SK-N-SH treated with all-trans-retinoic acid at 6 μM for 48 hours (cell line): Measurements from ENCODE around the gene ALDH18A1.

Experiments used
- ATAC-seq: fragments of 200-7000 bp; cut with Tn5 transposase; 3 replicates; pipeline ENCODE4 v1.9.1; 2020; ENCODE audit warnings: mild to moderate bottlenecking, moderate library complexity
- ARNTL ChIP-seq: fragments of 450-650 bp; formaldehyde crosslinking; IDR thresholded peaks from 2 replicates; pipeline ENCODE4 v1.5.0; 2020; ENCODE audit warnings: low read depth, mild to moderate bottlenecking, moderate library complexity, borderline replicate concordance
- BACH2 ChIP-seq: fragments of 250-450 bp; sonication (Bioruptor Pico); IDR thresholded peaks from 2 replicates; pipeline ENCODE4 v1.9.0; 2021; ENCODE audit warnings: mild to moderate bottlenecking, borderline replicate concordance
- CREB5 ChIP-seq: fragments of 250-450 bp; sonication (Bioruptor Pico); IDR thresholded peaks from 2 replicates; pipeline ENCODE4 v1.5.1; 2020; ENCODE audit warnings: low read depth, mild to moderate bottlenecking, moderate library complexity
- CSDC2 ChIP-seq: fragments of 250-450 bp; sonication (Bioruptor Pico); IDR thresholded peaks from 2 replicates; pipeline ENCODE4 v1.5.0; 2020; ENCODE audit warnings: mild to moderate bottlenecking, moderate library complexity
- CSRNP3 ChIP-seq: fragments of 250-450 bp; sonication (Bioruptor Pico); IDR thresholded peaks from 2 replicates; pipeline ENCODE4 v1.5.1; 2021; ENCODE audit warnings: mild to moderate bottlenecking, moderate library complexity
- ESRRG ChIP-seq: fragments of 250-450 bp; sonication (Bioruptor Pico); IDR thresholded peaks from 2 replicates; pipeline ENCODE4 v1.6.1; 2021; ENCODE audit warnings: mild to moderate bottlenecking
- GLIS3 ChIP-seq: fragments of 250-450 bp; sonication (Bioruptor Pico); IDR thresholded peaks from 2 replicates; pipeline ENCODE4 v1.5.0; 2020; ENCODE audit warnings: mild to moderate bottlenecking, moderate library complexity
- OSR1 ChIP-seq: fragments of 250-450 bp; sonication (Bioruptor Pico); IDR thresholded peaks from 2 replicates; pipeline ENCODE4 v1.8.0; 2022; ENCODE audit warnings: moderate library complexity, mild to moderate bottlenecking, inconsistent platforms
- PATZ1 ChIP-seq: fragments of 250-450 bp; sonication (Bioruptor Pico); IDR thresholded peaks from 2 replicates; pipeline ENCODE4 v1.8.0; 2020; ENCODE audit warnings: mild to moderate bottlenecking, moderate library complexity, borderline replicate concordance
- POU6F1 ChIP-seq: fragments of 250-450 bp; sonication (Bioruptor Pico); IDR thresholded peaks from 2 replicates; pipeline ENCODE4 v1.8.0; 2021; ENCODE audit warnings: low read depth, mild to moderate bottlenecking, moderate library complexity, borderline replicate concordance
- PPARA ChIP-seq: fragments of 250-450 bp; sonication (Bioruptor Pico); IDR thresholded peaks from 2 replicates; pipeline ENCODE4 v1.5.0; 2020; ENCODE audit warnings: mild to moderate bottlenecking, borderline replicate concordance
- RARB ChIP-seq: fragments of 250-450 bp; sonication (Bioruptor Pico); IDR thresholded peaks from 2 replicates; pipeline ENCODE4 v1.8.0; 2021; ENCODE audit warnings: mild to moderate bottlenecking, moderate library complexity
- SNAI2 ChIP-seq: fragments of 250-450 bp; sonication (Bioruptor Pico); IDR thresholded peaks from 2 replicates; pipeline ENCODE4 v1.5.0; 2020; ENCODE audit warnings: mild to moderate bottlenecking, moderate library complexity
- TCF4 ChIP-seq: fragments of 250-450 bp; sonication (Bioruptor Pico); IDR thresholded peaks from 2 replicates; pipeline ENCODE4 v1.8.0; 2021; ENCODE audit warnings: mild to moderate bottlenecking, moderate library complexity, borderline replicate concordance
- TOX ChIP-seq: fragments of 250-450 bp; sonication (Bioruptor Pico); IDR thresholded peaks from 2 replicates; pipeline ENCODE4 v1.8.0; 2021; ENCODE audit warnings: mild to moderate bottlenecking, moderate library complexity, borderline replicate concordance
- TSHZ2 ChIP-seq: fragments of 250-450 bp; sonication (Bioruptor Pico); IDR thresholded peaks from 2 replicates; pipeline ENCODE4 v1.5.0; 2020; ENCODE audit warnings: mild to moderate bottlenecking, moderate library complexity
- ZC3H10 ChIP-seq: fragments of 250-450 bp; sonication (Bioruptor Pico); IDR thresholded peaks from 2 replicates; pipeline ENCODE4 v1.5.1; 2021; ENCODE audit warnings: mild to moderate bottlenecking, moderate library complexity
- ZFP3 ChIP-seq: fragments of 250-450 bp; sonication (Bioruptor Pico); IDR thresholded peaks from 2 replicates; pipeline ENCODE4 v1.5.0; 2020; ENCODE audit warnings: mild to moderate bottlenecking, moderate library complexity
- ZFP30 ChIP-seq: fragments of 450-650 bp; formaldehyde crosslinking; IDR thresholded peaks from 2 replicates; pipeline ENCODE4 v1.5.0; 2022; ENCODE audit warnings: mild to moderate bottlenecking, moderate library complexity
- ZNF565 ChIP-seq: fragments of 450-650 bp; formaldehyde crosslinking; conservative IDR thresholded peaks from 2 replicates; pipeline ENCODE4 v1.5.0; 2020; ENCODE audit warnings: low read depth, mild to moderate bottlenecking, moderate library complexity
- ZNF8 ChIP-seq: fragments of 450-650 bp; formaldehyde crosslinking; IDR thresholded peaks from 2 replicates; pipeline ENCODE4 v1.5.0; 2020; ENCODE audit warnings: mild to moderate bottlenecking, moderate library complexity

ALDH18A1 gene

GRCh38 chr10:95564291-95564690 is 92.2 kb downstream of the ALDH18A1 start:
- ATAC-seq = no peak
- TF ChIP-seq ZFP30 (CRISPR knock-in tag) (no peak), ESRRG (CRISPR knock-in tag) (no peak), ZNF565 (CRISPR knock-in tag) (no peak), CSDC2 (CRISPR knock-in tag) (no peak), ARNTL (CRISPR knock-in tag) (no peak), TCF4 (CRISPR knock-in tag) (no peak), BACH2 (CRISPR knock-in tag) (no peak), SNAI2 (no peak), ZNF8 (CRISPR knock-in tag) (no peak), OSR1 (no peak), ZC3H10 (CRISPR knock-in tag) (no peak), PATZ1 (CRISPR knock-in tag) (no peak), CREB5 (CRISPR knock-in tag) (no peak), TSHZ2 (CRISPR knock-in tag) (no peak), TOX (CRISPR knock-in tag) (no peak), RARB (CRISPR knock-in tag) (no peak), PPARA (CRISPR knock-in tag) (no peak)

- ATAC-seq = no peak
- no peak for TF ChIP-seq ZC3H10 (CRISPR knock-in tag)
- TF ChIP-seq CREB5 (CRISPR knock-in tag) = no peak
- no peak for TF ChIP-seq ZFP30 (CRISPR knock-in tag)
- no peak for TF ChIP-seq TOX (CRISPR knock-in tag)
- TF ChIP-seq CSDC2 (CRISPR knock-in tag) = no peak
- TF ChIP-seq TCF4 (CRISPR knock-in tag) = no peak
- TF ChIP-seq ESRRG (CRISPR knock-in tag) = no peak
- TF ChIP-seq SNAI2 = no peak
- no peak for TF ChIP-seq RARB (CRISPR knock-in tag)
- no peak for TF ChIP-seq ZFP3
- TF ChIP-seq BACH2 (CRISPR knock-in tag) = no peak
Measured at GRCh38 chr10:95562341-95562965, 94.1 kb downstream of the ALDH18A1 start.

- TF ChIP-seq POU6F1 (CRISPR knock-in tag) (no peak), BACH2 (CRISPR knock-in tag) (no peak), ZFP30 (CRISPR knock-in tag) (no peak), ZNF8 (CRISPR knock-in tag) (no peak), CSRNP3 (CRISPR knock-in tag) (no peak), CREB5 (CRISPR knock-in tag) (no peak), ESRRG (CRISPR knock-in tag) (no peak), GLIS3 (CRISPR knock-in tag) (no peak)
- ATAC-seq = no peak
Measured at GRCh38 chr10:95561864-95562177, 94.7 kb downstream of the ALDH18A1 start.
